CD4-positive, alpha-beta T cell (primary cell): ENCODE data around the gene TMEM126B. TPM values are rescaled to one million over a fixed set of nuclear protein-coding genes. Genes with fewer than 3 reads are reported as not detected.

Experiments used
- ATAC-seq: fragments of 200-7000 bp; cut with Tn5 transposase; one replicate; pipeline ENCODE4 v1.10.0; 2022; ENCODE audit warnings: mild to moderate bottlenecking; ENCODE audit not compliant: poor library complexity
- CTCF ChIA-PET: fragments of 350-600 bp; sonication (Branson Sonifier 250); formaldehyde crosslinking; loops from one replicate; lab custom pipeline; 2021; ENCODE audit warnings: antibody characterized with exemption, inconsistent platforms; lab: Charles Lee
- POLR2A ChIA-PET: fragments of 350-600 bp; sonication (Branson Sonifier 250); formaldehyde crosslinking; loops from one replicate; lab custom pipeline; 2021; ENCODE audit warnings: antibody characterized with exemption, inconsistent platforms; lab: Charles Lee
- DNase-seq, 14 experiments: peaks; one replicate each; pipeline ENCODE4 v3.0.0-alpha.2; 2013 to 2020; ENCODE audit warnings: mixed read lengths in 2 of 14
- H3K27ac ChIP-seq, 2 donors: one replicate each; pipeline versions ENCODE4 v1.5.1 to v1.7.0; 2013; ENCODE audit warnings: low read length in 2 of 2, low read depth in 1 of 2, mild to moderate bottlenecking in 1 of 2
- H3K27me3 ChIP-seq, 2 experiments: 1 replicate in 1 of 2; 2 replicates in 1 of 2; pipeline versions ENCODE4 v1.6.1 to v1.7.0; 2013; ENCODE audit warnings: low read length in 2 of 2, control low read depth in 1 of 2, mild to moderate bottlenecking in 1 of 2, moderate library complexity in 1 of 2; ENCODE audit not compliant: insufficient read depth in 2 of 2, control insufficient read depth in 1 of 2
- H3K36me3 ChIP-seq: one replicate; pipeline ENCODE4 v1.6.1; 2013; ENCODE audit warnings: low read length, control low read depth; ENCODE audit not compliant: insufficient read depth
- H3K4me1 ChIP-seq: one replicate; pipeline ENCODE4 v1.6.1; 2013; ENCODE audit warnings: low read length, control low read depth; ENCODE audit not compliant: insufficient read depth
- H3K4me3 ChIP-seq: one replicate; pipeline ENCODE4 v1.5.1; 2013; ENCODE audit warnings: mild to moderate bottlenecking, low read length, moderate library complexity
- H3K9me3 ChIP-seq, 2 experiments: 1 replicate in 1 of 2; 2 replicates in 1 of 2; pipeline versions ENCODE4 v1.6.1 to v1.7.0; 2013; ENCODE audit warnings: low read length in 2 of 2, mild to moderate bottlenecking in 2 of 2, control low read depth in 1 of 2, moderate library complexity in 1 of 2; ENCODE audit not compliant: control insufficient read depth in 1 of 2, insufficient read depth in 1 of 2
- H3K27ac Mint-ChIP-seq: one replicate; pipeline ENCODE4 v1.8.0; 2020; ENCODE audit warnings: mixed read lengths
- H3K27me3 Mint-ChIP-seq: one replicate; pipeline ENCODE4 v1.8.0; 2021; ENCODE audit warnings: mixed read lengths
- H3K36me3 Mint-ChIP-seq: one replicate; pipeline ENCODE4 v1.8.0; 2021; ENCODE audit warnings: low read depth, mixed read lengths
- H3K4me1 Mint-ChIP-seq: one replicate; pipeline ENCODE4 v1.8.0; 2021; ENCODE audit warnings: low read depth, mixed read lengths
- H3K4me3 Mint-ChIP-seq: one replicate; pipeline ENCODE4 v1.8.0; 2020; ENCODE audit warnings: mild to moderate bottlenecking, mixed read lengths
- H3K9me3 Mint-ChIP-seq: one replicate; pipeline ENCODE4 v1.8.0; 2020; ENCODE audit warnings: mixed read lengths
- CTCF ChIP-seq: fragments of 200-600 bp; IDR thresholded peaks from one replicate; pipeline ENCODE4 v1.8.0; 2022; ENCODE audit warnings: antibody characterized with exemption, mild to moderate bottlenecking
- intact Hi-C, 2 experiments: fragments of 100-400 bp; cut with DNase I in 1 of 2; cut with micrococcal nuclease in 1 of 2; formaldehyde crosslinking; loops; one replicate each; pipeline versions ENCODE4 v1.15.1 to v1.9.0; 2023 to 2025; cut with DNase I, micrococcal nuclease
- total RNA-seq, 174 experiments: library from RNA in 2 of 174; stranded (reverse) in 2 of 174; gene quantifications; one replicate each; pipeline ENCODE4 v1.2.3 and lab custom pipeline; 2021 to 2026

The TMEM126B gene
- total RNA-seq, 2 experiments from 2014 or later: 16.3 to 16.8 TPM

- intact Hi-C loops: no loop called here
- CTCF ChIA-PET: no interaction called here
- no peaks in the 10 kb centered on the region for H3K9me3 Mint-ChIP-seq
- Histone ChIP-seq H3K4me1 (no peaks in the 10 kb centered on the region), H3K4me3 (no peak overlapping the region), H3K9me3 (no peaks in the 10 kb centered on the region), H3K27me3 (no peaks in the 10 kb centered on the region), H3K36me3 (peaks cover 55% of the 10 kb centered on the region), H3K27ac (no peak overlapping the region)
- H3K27ac Mint-ChIP-seq: no peak overlapping the region
- H3K4me1 Mint-ChIP-seq: peaks cover 10% of the 10 kb centered on the region
- H3K36me3 Mint-ChIP-seq: peaks cover 69% of the 10 kb centered on the region
- DNase-seq: no peak
- H3K4me3 Mint-ChIP-seq: no peak overlapping the region
- ATAC-seq: no peak
- TF ChIP-seq CTCF: no peak
- POLR2A ChIA-PET: interaction anchor here (1.3 to 1.6 kb wide), 2 partner anchors 13 to 15 kb away, joined by 4 to 5 read pairs; partner anchors contain the start of gene TMEM126A
- no peaks in the 10 kb centered on the region for H3K27me3 Mint-ChIP-seq
These were observed 6.4 kb downstream of the TMEM126B start for GRCh38 chr11:85634747-85635146.

GRCh38 chr11:85643191-85643614 is 14.8 kb downstream of the TMEM126B start:
- CTCF ChIA-PET: no interaction called here
- no peaks in the 10 kb centered on the region for H3K9me3 ChIP-seq
- H3K4me1 ChIP-seq: peaks cover 11% of the 10 kb centered on the region
- H3K9me3 Mint-ChIP-seq: no peaks in the 10 kb centered on the region
- H3K4me3 Mint-ChIP-seq: no peak overlapping the region
- H3K36me3 ChIP-seq: no peaks in the 10 kb centered on the region
- no peak overlapping the region for H3K27ac ChIP-seq
- ATAC-seq: no peak
- no peak for DNase-seq
- peaks cover 15% of the 10 kb centered on the region for H3K4me1 Mint-ChIP-seq
- POLR2A ChIA-PET: no interaction called here
- H3K36me3 Mint-ChIP-seq: peaks cover 8% of the 10 kb centered on the region
- no peak overlapping the region for H3K27ac Mint-ChIP-seq
- H3K27me3 ChIP-seq: peaks cover 0 to 8% of the 10 kb centered on the region in 2 experiments
- no peak for TF ChIP-seq CTCF
- intact Hi-C loops: no loop called here
- H3K4me3 ChIP-seq: no peak overlapping the region
- peaks cover 30% of the 10 kb centered on the region for H3K27me3 Mint-ChIP-seq

GRCh38 chr11:85647078-85647477 is 18.7 kb downstream of the TMEM126B start:
- H3K36me3 ChIP-seq: peaks cover 15% of the 10 kb centered on the region
- peaks cover 20% of the 10 kb centered on the region for H3K4me1 ChIP-seq
- intact Hi-C loops: loop anchor here (1.0 to 5.0 kb wide), 4 partner anchors 17 to 655 kb away; partner anchors contain the start of genes EED (in 1 of the 2), HIKESHI (in 1 of the 2) and TMEM126B (in 1 of the 2)
- H3K27me3 ChIP-seq: peaks cover 0 to 8% of the 10 kb centered on the region in 2 experiments
- H3K9me3 Mint-ChIP-seq: no peaks in the 10 kb centered on the region
- H3K4me3 ChIP-seq: peak overlapping the region; percentile 84
- peak overlapping the region; percentile 89 for H3K27ac Mint-ChIP-seq
- CTCF ChIA-PET: interaction anchor here (1.1 to 2.6 kb wide), 2 partner anchors 9 to 17 kb away, joined by 3 to 9 read pairs; no protein-coding TSS in a partner anchor
- DNase-seq (no peak), ATAC-seq (no peak)
- H3K27ac ChIP-seq: peak overlapping the region; percentile 77 to 84
- POLR2A ChIA-PET: interaction anchor here (0.7 to 8.8 kb wide), 18 partner anchors 9 to 655 kb away, joined by 3 to 136 read pairs (median 4); partner anchors contain the start of genes CREBZF, DLG2, EED and HIKESHI
- H3K27me3 Mint-ChIP-seq: peaks cover 29% of the 10 kb centered on the region
- H3K36me3 Mint-ChIP-seq: peaks cover 17% of the 10 kb centered on the region
- H3K4me3 Mint-ChIP-seq: peak overlapping the region; percentile 97
- H3K9me3 ChIP-seq: no peaks in the 10 kb centered on the region
- H3K4me1 Mint-ChIP-seq: peaks cover 39% of the 10 kb centered on the region
- no peak for TF ChIP-seq CTCF
